CD4-positive, alpha-beta T cell treated with Interferon alpha-2 for 1 hour (primary cell): ENCODE results near the gene ABCC4.

Experiments used
- DNase-seq, 2 donors: peaks; one replicate each; pipeline ENCODE4 v3.0.0-alpha.2; 2020 to 2022

Gene ABCC4

DNA sequence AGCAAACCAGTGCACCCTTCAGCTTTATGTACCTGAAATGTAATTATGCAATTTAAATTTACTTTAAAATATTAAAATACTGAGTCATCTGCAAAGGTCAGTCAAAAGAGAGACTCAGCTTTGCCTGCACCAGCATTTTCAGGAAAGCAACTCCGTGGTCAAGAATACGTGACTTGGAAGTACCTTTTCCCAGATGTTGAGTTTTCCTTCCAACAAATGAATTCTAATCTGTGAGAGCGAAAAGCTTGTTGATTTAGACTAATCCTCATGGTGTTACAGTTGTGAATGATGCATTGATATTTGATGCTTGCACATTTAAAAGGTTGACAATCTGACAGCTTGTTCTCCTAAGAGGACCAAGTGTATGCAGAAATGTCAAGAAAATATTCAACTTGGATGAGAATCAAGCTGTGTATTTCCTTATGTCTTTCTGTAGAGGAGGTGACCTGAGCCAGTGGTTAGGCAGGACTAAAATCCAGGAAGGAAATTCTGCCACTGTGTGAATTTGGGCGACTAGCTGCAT is 270.4 kb downstream of the ABCC4 start:
- no peak for DNase-seq

DNA sequence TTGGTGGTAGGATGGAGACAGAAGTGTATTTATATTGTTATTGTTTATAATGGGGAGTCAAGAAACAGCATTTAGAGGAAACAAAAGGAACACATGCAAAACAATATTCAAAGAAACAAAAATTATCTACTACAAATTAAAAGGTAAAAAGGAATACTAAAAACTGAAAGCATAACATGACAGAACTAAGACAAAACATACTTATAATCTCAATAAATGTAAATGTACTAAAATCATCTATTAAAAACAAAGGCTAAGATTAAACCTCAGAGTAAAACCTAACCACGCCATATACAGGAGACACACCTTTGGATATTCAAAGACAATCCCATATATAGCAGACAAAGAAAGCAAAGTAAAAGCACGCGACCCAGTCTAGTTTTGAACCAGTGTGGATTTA is 273.6 kb downstream of the ABCC4 start:
- DNase-seq, result no peak

GRCh38 chr13:95025116-95025515 is 276.1 kb downstream of the ABCC4 start:
- no peak for DNase-seq

DNA sequence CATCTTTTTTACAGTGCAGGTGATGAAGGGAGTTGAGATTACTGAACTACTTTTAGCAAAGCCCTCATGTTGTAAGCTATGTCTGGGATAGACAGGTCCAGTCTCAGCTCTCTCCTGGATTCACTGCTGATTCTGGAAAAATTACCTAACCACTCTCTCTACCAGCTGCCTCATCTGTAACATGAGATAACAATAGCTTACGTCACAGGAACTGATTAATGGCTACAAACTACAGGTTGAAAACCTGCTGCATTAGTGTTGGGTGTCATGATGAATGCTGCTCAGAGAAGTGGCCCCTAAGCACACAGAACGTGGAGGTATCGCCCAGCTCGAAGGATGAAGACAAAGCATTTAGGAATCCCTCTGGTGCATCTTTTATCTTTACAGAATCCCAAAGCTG is 277.8 kb downstream of the ABCC4 start:
- DNase-seq, result no peak

GRCh38 chr13:95020298-95020987 is 280.8 kb downstream of the ABCC4 start:
- no peak for DNase-seq

GRCh38 chr13:95019886-95020285 is 281.4 kb downstream of the ABCC4 start:
- no peak for DNase-seq

GRCh38 chr13:95007322-95007721 is 293.9 kb downstream of the ABCC4 start:
- DNase-seq, result no peak

- DNase-seq, result no peak
These were observed 296.0 kb downstream of the ABCC4 start for GRCh38 chr13:95005300-95005699.

DNA sequence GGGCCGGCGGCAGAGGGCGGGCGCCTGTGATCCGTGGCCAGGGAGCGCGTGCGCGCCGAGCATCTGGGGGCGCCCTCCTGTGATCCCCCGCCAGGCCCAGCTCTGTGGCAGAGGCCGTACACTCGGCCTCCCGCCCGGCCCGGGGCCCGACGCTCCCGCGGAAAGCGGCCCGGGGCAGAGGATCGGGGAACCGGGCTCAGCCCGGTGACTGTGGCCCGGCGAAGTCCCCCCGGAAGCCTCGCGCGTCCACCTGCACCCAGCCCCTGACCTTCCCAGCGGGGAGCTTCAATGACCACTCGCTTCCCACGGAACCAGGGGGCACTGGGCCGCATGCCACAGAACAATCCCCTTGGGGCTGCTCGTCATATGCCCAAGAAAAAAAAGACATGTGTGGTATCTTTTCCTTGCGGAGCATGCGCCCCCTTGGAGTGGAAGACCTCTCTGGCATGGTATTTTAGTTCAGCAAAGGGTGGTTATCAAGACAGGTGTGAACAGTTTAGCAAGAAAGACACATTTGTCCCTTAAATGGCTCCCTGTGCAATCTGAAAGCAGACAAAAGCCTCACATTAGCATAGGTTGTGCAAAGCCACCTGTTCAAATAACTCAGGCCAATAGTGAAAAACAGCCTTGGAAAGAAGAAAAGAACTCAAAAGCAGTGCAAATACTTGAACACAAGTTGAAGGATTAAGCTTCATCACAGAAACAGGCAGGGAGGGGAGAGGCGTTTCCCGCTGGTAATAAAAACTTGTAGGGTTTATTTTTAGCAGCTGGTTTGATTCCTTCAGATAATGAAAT is 298.0 kb downstream of the ABCC4 start:
- no peak for DNase-seq

GRCh38 chr13:95002126-95002525 is 299.1 kb downstream of the ABCC4 start:
- DNase-seq, result no peak

DNA sequence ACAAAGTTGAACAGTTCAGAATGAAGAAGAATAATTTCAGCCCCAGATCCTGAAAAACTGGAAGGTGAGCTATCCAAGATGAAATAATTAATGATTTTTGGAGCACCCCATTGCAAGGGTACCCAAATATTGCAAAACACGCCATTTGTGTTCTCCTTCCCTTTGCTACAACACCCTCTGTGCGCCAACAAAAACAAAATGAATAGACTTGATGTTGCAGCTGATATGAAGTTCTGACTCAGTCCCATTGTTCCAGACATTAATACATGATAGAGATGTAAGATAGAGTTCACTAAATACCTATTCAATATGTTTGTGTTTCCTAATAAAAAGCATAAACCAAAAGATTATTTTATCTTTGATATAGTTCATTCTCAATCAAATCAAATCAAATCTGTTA is 301.4 kb downstream of the ABCC4 start:
- DNase-seq, result no peak

DNA sequence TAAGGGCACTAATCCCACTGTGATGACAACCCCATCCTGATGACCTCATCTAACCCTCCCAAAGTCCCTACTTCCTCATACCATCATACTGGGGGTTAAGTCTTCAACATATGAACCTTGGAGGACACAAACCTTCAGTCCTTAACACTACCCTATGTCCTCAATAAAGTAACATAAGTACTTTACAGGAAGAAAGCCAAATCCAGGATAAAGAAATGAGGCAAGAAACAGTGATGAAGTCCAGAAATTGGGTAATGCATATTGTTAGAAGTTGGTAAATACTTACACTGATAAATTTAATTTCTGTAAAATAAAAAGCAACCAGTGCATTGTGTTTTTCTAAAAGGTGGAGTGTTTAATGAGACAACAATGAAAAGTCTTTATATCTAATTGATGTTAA is 304.1 kb downstream of the ABCC4 start:
- no peak for DNase-seq

- no peak for DNase-seq
These were observed 304.8 kb downstream of the ABCC4 start for GRCh38 chr13:94996445-94996844.

DNA sequence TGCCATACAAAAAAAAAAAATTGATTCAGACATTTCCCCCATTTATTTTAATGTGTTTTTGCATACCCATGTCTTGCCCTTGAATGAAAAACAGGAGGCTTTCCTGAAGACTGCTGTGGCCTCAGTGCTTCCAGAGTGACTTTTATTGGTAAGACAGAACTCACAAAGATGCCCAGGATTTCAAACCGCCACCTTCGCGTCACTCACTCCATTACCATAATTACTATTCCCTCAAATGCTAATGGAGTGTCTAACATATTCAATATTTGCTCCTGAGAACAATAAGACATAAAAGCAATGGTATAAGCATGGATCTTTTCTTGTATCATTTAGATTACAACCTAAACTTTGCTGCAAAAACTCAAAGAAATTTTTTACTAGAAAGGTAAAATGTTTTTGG is 306.7 kb downstream of the ABCC4 start:
- DNase-seq, result no peak

DNA sequence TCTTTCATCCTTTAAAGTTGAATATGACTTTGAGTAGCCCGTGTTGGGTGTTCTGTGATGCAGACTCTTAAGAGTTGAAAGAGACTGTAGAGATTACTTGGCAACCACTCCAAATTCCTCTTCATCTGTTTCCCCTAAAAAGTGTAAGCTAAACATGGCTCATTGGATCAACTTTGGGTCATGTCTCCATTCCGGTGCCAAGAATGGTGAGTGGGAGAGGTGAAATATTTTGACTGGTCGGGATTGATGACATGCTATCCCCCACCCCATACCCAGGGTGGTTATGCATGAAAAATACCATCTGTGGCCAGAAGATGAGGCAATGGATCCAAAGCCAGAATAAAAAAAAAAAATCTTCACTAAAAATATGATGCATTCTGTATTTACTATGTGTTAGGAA is 307.6 kb downstream of the ABCC4 start:
- no peak for DNase-seq

DNA sequence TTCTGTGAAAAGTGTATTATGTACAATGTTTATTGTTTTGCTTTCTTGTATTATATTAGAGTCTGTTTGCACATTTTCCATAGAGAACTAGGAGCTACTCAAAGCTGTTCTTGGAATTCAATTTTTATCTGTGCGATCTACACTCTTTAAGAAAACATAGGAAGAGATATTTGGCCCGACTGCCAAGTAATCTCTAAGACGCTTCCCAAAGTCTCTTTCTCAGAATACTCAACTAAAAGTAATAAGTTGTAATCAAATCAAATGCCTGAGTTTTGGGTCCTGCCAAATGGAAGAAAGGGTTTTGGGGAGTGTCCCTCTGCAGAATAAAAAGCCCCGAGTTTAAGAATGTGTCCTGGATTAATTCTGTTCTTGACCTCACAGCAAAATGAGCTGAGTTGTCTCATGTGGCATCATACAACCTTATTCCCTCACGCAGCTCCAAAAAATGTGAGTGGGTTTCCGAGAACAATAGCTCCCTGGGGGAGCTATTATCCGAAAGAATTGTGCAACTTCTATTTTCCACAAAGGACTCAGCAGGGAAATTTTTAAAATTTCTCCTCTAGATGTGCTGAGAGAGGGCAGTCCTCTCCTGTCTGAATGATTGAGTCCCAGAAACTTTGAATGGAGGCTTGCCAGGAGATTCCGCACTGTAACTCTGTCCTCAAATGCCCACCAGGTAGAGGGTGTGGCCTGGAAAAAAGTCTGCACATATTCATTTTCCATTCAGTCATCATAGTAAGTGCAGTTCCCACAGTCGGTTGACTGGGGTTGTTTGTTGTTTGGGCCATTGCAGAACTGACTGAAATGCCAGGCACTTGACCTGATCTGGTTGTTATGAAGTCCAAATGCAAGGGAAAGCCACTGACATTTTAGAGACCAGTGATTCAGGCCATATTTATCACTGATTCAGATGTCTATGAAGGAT is 309.0 kb downstream of the ABCC4 start:
- DNase-seq, result no peak

DNA sequence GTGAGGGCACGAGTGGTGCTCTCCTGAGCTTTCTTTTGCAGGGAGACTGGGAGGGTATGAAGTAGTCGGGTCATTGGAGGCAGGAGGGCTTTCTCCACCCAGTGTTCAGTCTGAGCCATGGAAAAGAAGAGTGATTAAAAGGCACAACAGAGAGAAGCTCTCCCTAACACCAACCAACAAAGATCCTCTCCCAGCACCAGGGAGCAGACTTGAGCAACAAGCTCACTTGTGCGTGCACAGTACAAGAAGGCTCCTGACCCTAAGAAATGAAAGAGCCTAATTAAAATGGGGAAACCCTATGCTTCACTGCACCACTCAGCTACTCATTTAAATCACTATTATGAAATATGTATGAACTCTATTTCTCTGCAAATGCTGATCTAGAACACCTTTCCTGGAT is 312.6 kb downstream of the ABCC4 start:
- DNase-seq, result no peak

- no peak for DNase-seq
These were observed 313.4 kb downstream of the ABCC4 start for GRCh38 chr13:94987869-94988268.

- no peak for DNase-seq
These were observed 314.2 kb downstream of the ABCC4 start for GRCh38 chr13:94987081-94987480.

DNA sequence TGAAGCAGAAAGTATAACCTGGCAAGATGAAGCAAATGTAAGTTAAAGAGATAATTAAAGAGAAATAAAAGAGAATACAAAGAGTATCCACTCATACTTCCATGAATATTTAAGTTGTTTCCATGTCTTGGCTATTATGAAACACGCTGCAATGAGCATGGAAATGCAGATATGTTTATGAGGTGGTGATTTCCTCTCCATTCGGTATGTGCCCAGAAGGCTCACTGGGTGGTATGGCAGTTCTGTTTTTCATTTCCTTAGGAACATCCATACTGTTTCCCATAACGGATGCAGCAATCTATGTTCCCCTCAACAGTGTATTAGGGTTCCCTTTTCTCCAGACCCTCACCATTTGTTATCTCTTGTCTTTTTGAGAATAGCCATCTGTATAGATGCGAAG is 316.3 kb downstream of the ABCC4 start:
- no peak for DNase-seq

DNA sequence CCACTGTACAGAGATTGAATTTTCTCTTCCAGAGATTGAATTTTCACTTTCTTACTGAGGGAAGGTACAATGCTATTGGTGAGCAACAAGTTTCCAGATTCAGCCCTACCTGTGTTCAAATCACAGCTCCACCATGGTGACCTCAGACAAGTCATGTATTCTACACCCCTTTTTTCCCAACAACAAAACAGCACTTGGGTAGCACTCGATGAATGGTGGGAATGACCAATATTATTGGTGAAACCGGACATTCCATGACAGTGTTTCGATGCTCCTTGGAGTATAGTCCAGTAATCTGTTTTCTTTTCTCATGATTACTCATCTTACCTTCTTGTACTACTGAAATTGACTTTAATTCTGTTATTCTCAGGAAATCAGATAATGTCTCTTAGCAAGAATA is 322.7 kb downstream of the ABCC4 start:
- DNase-seq, result no peak

DNA sequence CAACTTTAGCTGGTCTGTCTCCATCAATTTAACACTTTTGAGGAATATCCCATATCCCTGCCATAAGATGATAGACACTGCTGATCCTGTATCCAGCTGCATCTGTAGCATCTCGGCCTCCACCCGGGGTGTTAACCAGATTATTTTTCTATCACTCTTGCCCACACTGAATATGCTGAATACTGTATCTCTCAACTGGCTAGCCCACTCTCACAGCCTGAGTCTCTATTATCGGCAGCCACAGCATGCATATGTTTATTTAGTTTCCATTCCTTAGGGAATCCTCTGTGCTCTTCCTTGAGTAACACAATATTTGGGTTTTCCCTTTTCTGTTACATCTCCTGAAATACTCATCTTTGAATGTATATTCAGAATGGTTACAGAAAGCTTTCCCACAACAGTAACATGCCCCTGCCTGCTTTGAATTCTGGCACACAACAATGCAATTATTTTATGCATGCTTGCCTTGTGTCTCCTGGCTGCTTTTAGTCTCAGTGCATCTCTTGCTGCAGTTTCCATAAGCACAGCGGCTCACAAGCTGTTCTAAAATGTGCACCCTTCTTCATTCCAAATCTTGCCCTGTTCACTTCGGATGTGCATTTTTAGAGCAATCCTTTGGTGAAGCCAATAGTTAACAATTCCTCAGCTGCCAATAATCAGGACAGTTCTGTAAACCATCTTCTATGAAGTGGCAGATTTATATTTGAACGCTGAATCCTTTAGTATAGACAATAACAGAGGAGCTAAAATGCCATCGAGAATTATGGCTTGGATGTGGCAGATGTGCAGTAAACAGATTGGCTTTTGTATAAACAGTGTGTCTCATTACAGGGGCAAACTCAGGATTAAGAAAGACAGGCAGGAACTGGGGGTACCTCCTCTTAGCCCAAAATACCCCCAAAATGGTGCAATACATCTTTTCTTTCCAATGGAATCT is 327.0 kb downstream of the ABCC4 start:
- no peak for DNase-seq
